ENCODE results near the gene NFASC.

NFASC gene

DNA sequence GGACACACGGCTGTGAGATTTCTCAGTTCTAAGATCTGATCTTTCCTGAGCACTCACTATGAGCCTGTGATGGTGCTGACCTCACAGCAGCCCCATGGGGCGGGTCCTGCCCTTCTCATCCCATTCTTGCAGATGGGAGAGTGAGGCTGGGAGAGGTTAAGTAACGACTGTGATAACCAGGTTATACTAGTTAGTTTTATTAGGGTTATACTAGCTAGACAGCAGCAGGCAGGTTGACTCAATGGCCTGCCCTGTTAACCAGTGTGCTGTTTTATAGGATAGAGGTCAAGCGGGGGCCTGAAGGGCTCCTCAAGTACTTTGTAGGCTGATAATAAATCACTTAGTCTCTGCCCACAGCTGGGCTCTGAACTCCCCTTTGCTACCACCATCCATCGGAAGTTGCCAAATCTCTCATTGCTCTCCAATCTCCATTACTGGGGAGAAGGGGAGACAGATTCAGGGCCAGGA lies 177.1 kb downstream of the NFASC start:
- peaks cover 26 to 27% of the 10 kb centered on the region in 2 donors for H3K27me3 ChIP-seq (ENCODE audit: control insufficient read depth in 1 of 2, insufficient read depth in 2 of 2, low read length in 2 of 2)
- H3K9ac ChIP-seq (ENCODE audit: low read length in 2 of 2), result no peak overlapping the region
- peaks cover 7% of the 10 kb centered on the region for H3K4me1 ChIP-seq (ENCODE audit: control insufficient read depth, insufficient read depth, low read length)
- no peak overlapping the region for H3K27ac ChIP-seq (ENCODE audit: low read length)
- no peaks in the 10 kb centered on the region for H3K9me3 ChIP-seq (ENCODE audit: control insufficient read depth in 2 of 2, low read length in 2 of 2)
- H3K36me3 ChIP-seq (ENCODE audit: control insufficient read depth in 2 of 2, insufficient read depth in 2 of 2, low read length in 2 of 2), result no peaks in the 10 kb centered on the region
- no peak overlapping the region for H3K4me3 ChIP-seq (ENCODE audit: low read length in 2 of 2)

DNA sequence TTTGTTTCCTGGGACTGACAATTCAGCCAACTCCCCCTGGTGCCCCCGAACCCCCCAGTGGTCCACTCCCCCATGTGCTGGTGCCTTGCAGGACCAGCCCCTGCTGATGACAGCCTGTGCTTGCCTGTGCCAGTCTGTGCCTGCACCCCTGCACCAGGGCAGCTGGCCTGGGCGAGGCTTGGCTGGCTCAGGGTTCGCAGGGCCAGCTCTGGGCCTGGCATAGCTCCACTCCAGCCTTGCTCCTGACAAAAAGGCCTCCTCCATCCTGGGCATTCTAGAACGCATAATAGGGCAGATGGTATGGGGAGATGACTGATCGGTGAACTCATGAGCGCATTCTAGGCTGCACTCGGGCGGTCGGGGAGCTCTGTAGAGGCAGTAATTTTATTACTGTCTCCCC lies 177.7 kb downstream of the NFASC start:
- Histone ChIP-seq H3K36me3 (ENCODE audit: control insufficient read depth in 2 of 2, insufficient read depth in 2 of 2, low read length in 2 of 2) (no peaks in the 10 kb centered on the region), H3K4me1 (ENCODE audit: control insufficient read depth, insufficient read depth, low read length) (peaks cover 3% of the 10 kb centered on the region), H3K27ac (ENCODE audit: low read length) (no peak overlapping the region), H3K9ac (ENCODE audit: low read length in 2 of 2) (no peak overlapping the region), H3K4me3 (ENCODE audit: low read length in 2 of 2) (no peak overlapping the region), H3K27me3 (ENCODE audit: control insufficient read depth in 1 of 2, insufficient read depth in 2 of 2, low read length in 2 of 2) (peaks cover 26 to 27% of the 10 kb centered on the region in 2 donors), H3K9me3 (ENCODE audit: control insufficient read depth in 2 of 2, low read length in 2 of 2) (no peaks in the 10 kb centered on the region)

DNA sequence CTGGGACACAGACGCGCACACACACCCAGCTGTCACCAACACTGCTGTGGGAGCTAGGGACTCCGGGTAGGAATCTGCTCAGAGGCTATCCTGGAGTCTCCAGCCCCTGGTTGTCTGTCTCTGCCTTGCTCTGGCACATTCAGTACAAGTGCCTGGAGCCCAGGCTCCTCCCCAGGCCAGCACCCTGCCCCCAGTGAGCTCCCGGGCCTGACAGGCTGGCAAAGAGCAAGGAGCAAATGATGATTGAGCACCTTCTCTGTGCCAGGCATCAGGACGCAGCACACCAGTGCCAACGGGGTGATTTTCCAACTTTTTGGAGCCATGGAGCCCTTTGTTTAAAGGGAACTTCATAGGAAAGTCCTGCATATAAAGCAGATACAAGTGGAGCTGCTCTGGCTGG lies 178.8 kb downstream of the NFASC start:
- Histone ChIP-seq H3K27ac (ENCODE audit: low read length) (no peak overlapping the region), H3K4me3 (ENCODE audit: low read length in 2 of 2) (no peak overlapping the region), H3K4me1 (ENCODE audit: control insufficient read depth, insufficient read depth, low read length) (peaks cover 2% of the 10 kb centered on the region), H3K9me3 (ENCODE audit: control insufficient read depth in 2 of 2, low read length in 2 of 2) (no peaks in the 10 kb centered on the region), H3K9ac (ENCODE audit: low read length in 2 of 2) (no peak overlapping the region), H3K27me3 (ENCODE audit: control insufficient read depth in 1 of 2, insufficient read depth in 2 of 2, low read length in 2 of 2) (peaks cover 18 to 25% of the 10 kb centered on the region in 2 donors), H3K36me3 (ENCODE audit: control insufficient read depth in 2 of 2, insufficient read depth in 2 of 2, low read length in 2 of 2) (no peaks in the 10 kb centered on the region)

DNA sequence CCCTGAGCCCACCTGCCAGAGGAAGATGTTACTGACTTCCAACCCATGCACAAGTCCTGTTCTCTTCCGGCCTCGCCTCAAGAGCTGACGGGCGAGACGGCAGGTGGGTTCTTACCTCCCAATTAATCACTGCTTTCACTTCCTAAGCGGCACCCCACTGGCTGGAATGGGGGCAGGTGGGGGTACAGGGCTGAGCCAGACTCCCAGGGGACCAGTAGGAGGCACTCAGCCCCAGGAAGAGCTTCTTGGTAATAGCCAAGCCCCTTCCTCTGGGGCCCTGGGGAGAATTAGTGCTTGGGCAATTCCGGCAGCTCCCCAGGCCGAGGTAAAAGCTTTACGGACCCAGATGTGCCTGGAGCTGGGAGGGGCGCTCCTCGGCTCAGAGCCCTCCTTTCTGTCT lies 182.0 kb downstream of the NFASC start:
- Histone ChIP-seq H3K9ac (ENCODE audit: low read length in 2 of 2) (no peak overlapping the region), H3K4me3 (ENCODE audit: low read length in 2 of 2) (no peak overlapping the region), H3K9me3 (ENCODE audit: control insufficient read depth in 2 of 2, low read length in 2 of 2) (no peaks in the 10 kb centered on the region), H3K27me3 (ENCODE audit: control insufficient read depth in 1 of 2, insufficient read depth in 2 of 2, low read length in 2 of 2) (peaks cover 3% of the 10 kb centered on the region in 2 donors), H3K4me1 (ENCODE audit: control insufficient read depth, insufficient read depth, low read length) (no peaks in the 10 kb centered on the region), H3K27ac (ENCODE audit: low read length) (no peak overlapping the region), H3K36me3 (ENCODE audit: control insufficient read depth in 2 of 2, insufficient read depth in 2 of 2, low read length in 2 of 2) (no peaks in the 10 kb centered on the region)

DNA sequence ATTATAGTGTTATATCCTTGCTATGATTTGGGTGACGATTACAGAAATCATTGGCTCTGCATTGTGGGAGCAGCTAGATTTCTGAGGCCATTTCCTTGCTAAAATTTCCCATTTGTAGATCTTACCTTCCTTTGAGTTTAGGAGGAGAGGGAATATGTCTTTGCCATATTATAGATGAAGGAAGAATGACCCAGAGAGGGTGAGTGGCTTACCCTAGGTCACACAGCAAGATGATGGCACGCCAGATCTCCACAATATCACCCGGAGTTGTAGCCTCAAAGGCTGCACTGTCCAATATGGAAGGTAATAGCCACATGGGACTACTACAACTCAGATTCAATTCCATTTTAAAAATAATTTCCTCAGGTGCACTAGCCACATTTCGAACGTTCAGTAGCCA lies 182.6 kb downstream of the NFASC start:
- Histone ChIP-seq H3K4me1 (ENCODE audit: control insufficient read depth, insufficient read depth, low read length) (no peaks in the 10 kb centered on the region), H3K27me3 (ENCODE audit: control insufficient read depth in 1 of 2, insufficient read depth in 2 of 2, low read length in 2 of 2) (peaks cover 2% of the 10 kb centered on the region in 2 donors), H3K4me3 (ENCODE audit: low read length in 2 of 2) (no peak overlapping the region)

DNA sequence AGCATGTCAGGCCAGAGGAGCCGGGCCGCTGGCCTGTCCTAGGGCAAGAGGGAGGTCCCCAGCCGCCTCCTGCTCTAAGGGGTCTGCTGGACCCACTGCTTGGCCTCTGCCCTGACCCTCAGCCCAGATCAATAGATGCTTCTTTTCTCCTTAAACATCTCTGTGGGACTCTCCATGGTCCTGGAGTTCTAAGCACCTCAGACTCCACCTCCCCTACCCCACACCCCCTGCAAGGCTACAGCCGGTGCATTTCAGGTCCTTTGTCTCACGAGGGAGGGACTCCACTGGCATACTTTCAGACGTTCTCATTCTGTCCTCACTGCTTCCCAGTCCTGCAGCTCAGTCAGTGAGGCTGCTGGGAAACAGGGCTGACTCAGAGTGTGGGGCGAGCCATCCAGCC lies 183.4 kb downstream of the NFASC start:
- Histone ChIP-seq H3K4me3 (ENCODE audit: low read length in 2 of 2) (no peak overlapping the region), H3K4me1 (ENCODE audit: control insufficient read depth, insufficient read depth, low read length) (no peaks in the 10 kb centered on the region), H3K36me3 (ENCODE audit: control insufficient read depth in 2 of 2, insufficient read depth in 2 of 2, low read length in 2 of 2) (no peaks in the 10 kb centered on the region), H3K27ac (ENCODE audit: low read length) (no peak overlapping the region), H3K27me3 (ENCODE audit: control insufficient read depth in 1 of 2, insufficient read depth in 2 of 2, low read length in 2 of 2) (peaks cover 0 to 2% of the 10 kb centered on the region in 2 donors), H3K9me3 (ENCODE audit: control insufficient read depth in 2 of 2, low read length in 2 of 2) (no peaks in the 10 kb centered on the region), H3K9ac (ENCODE audit: low read length in 2 of 2) (no peak overlapping the region)

More for the DNA sequence above, 182.6 kb downstream of the NFASC start:
- H3K36me3 ChIP-seq (ENCODE audit: control insufficient read depth in 2 of 2, insufficient read depth in 2 of 2, low read length in 2 of 2), result no peaks in the 10 kb centered on the region
- H3K27ac ChIP-seq (ENCODE audit: low read length), result no peak overlapping the region
- H3K9ac ChIP-seq (ENCODE audit: low read length in 2 of 2), result no peak overlapping the region
- no peaks in the 10 kb centered on the region for H3K9me3 ChIP-seq (ENCODE audit: control insufficient read depth in 2 of 2, low read length in 2 of 2)

DNA sequence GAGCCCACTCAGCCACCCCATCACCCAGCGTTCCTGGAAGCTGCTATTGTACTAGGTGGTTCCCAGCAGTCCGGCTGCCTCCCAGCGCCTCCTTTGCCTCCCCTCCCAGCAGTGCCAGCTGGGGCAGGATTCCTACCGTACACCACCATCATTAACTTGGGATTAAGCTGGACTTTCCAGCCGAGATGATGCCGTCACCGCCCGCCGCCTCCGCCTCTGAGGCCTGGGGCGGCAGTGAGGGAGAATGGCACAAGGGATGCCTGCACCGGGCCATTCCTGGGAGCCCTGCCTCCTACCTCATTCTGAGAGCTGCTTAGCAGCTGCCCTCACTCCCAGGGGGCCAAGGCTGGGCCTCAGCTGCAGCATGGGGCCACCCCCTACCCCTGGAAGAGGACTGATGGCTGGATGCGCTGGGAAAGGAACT lies 185.5 kb downstream of the NFASC start:
- Histone ChIP-seq H3K9me3 (ENCODE audit: control insufficient read depth in 2 of 2, low read length in 2 of 2) (no peaks in the 10 kb centered on the region), H3K27me3 (ENCODE audit: control insufficient read depth in 1 of 2, insufficient read depth in 2 of 2, low read length in 2 of 2) (peaks cover 0 to 2% of the 10 kb centered on the region in 2 donors), H3K4me1 (ENCODE audit: control insufficient read depth, insufficient read depth, low read length) (no peaks in the 10 kb centered on the region), H3K9ac (ENCODE audit: low read length in 2 of 2) (no peak overlapping the region), H3K36me3 (ENCODE audit: control insufficient read depth in 2 of 2, insufficient read depth in 2 of 2, low read length in 2 of 2) (no peaks in the 10 kb centered on the region), H3K4me3 (ENCODE audit: low read length in 2 of 2) (no peak overlapping the region), H3K27ac (ENCODE audit: low read length) (no peak overlapping the region)

DNA sequence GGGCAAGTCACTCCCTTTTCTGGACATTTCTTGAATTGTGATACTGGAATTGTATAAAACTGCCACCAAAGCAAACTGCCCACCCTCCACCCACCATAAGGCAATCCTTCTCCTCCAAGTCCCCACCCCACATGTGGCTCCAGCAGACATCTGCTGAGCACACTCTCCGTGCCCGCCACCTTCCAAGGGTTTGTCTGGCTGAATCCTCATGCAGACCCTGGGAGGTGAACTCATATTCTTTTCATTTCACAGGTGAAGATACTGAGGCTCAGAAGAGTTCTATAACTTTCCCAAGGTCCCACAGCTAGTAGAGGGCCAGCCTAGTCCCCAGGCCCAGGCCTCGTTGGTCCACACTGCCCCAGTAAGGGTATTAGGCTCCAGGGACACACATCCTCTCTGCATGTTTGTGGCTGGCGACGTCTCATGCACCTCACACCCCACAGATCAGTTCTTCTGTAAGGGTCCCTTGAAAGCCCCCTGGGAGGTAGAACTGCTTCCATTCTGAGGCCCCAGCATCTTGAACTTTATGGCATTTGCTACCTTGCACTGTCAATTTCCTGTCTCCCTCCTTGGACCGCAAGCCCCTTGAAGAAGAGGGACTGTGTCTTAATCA lies 186.4 kb downstream of the NFASC start:
- H3K4me3 ChIP-seq (ENCODE audit: low read length in 2 of 2), result no peak overlapping the region
- peaks cover 2% of the 10 kb centered on the region for H3K4me1 ChIP-seq (ENCODE audit: control insufficient read depth, insufficient read depth, low read length)
- no peak overlapping the region for H3K9ac ChIP-seq (ENCODE audit: low read length in 2 of 2)
- no peaks in the 10 kb centered on the region for H3K9me3 ChIP-seq (ENCODE audit: control insufficient read depth in 2 of 2, low read length in 2 of 2)
- no peak overlapping the region for H3K27ac ChIP-seq (ENCODE audit: low read length)
- peaks cover 0 to 2% of the 10 kb centered on the region in 2 donors for H3K27me3 ChIP-seq (ENCODE audit: control insufficient read depth in 1 of 2, insufficient read depth in 2 of 2, low read length in 2 of 2)
- no peaks in the 10 kb centered on the region for H3K36me3 ChIP-seq (ENCODE audit: control insufficient read depth in 2 of 2, insufficient read depth in 2 of 2, low read length in 2 of 2)

DNA sequence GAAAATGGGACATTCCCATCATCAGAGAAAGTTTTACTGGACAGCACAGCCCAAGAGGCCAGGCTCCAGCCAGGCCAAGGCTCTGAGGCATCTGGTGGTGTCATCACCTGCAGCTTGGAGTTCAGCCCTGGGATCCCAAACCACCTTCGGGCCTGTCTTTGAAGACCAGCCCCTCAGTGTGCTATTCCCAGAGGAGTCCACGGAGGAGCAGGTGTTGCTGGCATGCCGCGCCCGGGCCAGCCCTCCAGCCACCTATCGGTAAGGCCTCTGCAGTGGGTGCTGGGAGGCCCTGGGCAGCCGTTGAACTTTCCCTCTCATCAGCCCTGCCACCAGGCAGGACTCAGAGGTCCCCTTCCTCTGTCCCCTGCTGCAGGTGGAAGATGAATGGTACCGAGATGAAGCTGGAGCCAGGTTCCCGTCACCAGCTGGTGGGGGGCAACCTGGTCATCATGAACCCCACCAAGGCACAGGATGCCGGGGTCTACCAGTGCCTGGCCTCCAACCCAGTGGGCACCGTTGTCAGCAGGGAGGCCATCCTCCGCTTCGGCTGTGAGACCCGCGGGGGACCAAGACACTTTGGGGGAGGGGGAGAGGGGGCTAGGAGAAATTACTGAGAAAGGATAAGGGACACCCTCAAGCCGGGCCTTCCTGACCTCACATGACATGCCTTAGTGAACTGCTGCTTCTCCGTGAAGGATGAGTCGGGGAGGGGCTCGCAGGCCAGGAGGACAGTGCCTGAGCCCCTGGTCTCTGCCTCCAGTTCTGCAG lies 187.3 kb downstream of the NFASC start:
- Histone ChIP-seq H3K4me3 (ENCODE audit: low read length in 2 of 2) (no peak overlapping the region), H3K27me3 (ENCODE audit: control insufficient read depth in 1 of 2, insufficient read depth in 2 of 2, low read length in 2 of 2) (peaks cover 0 to 2% of the 10 kb centered on the region in 2 donors), H3K9ac (ENCODE audit: low read length in 2 of 2) (no peak overlapping the region), H3K4me1 (ENCODE audit: control insufficient read depth, insufficient read depth, low read length) (peaks cover 2% of the 10 kb centered on the region), H3K27ac (ENCODE audit: low read length) (no peak overlapping the region), H3K36me3 (ENCODE audit: control insufficient read depth in 2 of 2, insufficient read depth in 2 of 2, low read length in 2 of 2) (no peaks in the 10 kb centered on the region), H3K9me3 (ENCODE audit: control insufficient read depth in 2 of 2, low read length in 2 of 2) (no peaks in the 10 kb centered on the region)

DNA sequence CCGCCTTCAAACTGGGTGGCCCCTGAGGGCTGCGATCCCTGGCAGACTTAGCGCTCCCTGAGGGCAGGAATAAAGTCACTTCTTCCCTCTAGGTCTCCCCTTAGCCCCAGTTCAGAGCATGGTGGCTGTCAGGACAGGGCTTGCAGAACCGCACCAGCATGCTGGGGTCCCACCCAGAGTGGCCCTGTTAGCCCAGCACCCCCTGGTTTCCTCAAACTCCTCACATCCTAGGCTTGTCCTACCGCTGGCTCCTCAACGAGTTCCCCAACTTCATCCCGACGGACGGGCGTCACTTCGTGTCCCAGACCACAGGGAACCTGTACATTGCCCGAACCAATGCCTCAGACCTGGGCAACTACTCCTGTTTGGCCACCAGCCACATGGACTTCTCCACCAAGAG lies 188.2 kb downstream of the NFASC start:
- Histone ChIP-seq H3K9me3 (ENCODE audit: control insufficient read depth in 2 of 2, low read length in 2 of 2) (no peaks in the 10 kb centered on the region), H3K36me3 (ENCODE audit: control insufficient read depth in 2 of 2, insufficient read depth in 2 of 2, low read length in 2 of 2) (no peaks in the 10 kb centered on the region), H3K27ac (ENCODE audit: low read length) (no peak overlapping the region), H3K4me3 (ENCODE audit: low read length in 2 of 2) (no peak overlapping the region), H3K4me1 (ENCODE audit: control insufficient read depth, insufficient read depth, low read length) (peaks cover 2% of the 10 kb centered on the region), H3K9ac (ENCODE audit: low read length in 2 of 2) (no peak overlapping the region), H3K27me3 (ENCODE audit: control insufficient read depth in 1 of 2, insufficient read depth in 2 of 2, low read length in 2 of 2) (no peaks in the 10 kb centered on the region)

DNA sequence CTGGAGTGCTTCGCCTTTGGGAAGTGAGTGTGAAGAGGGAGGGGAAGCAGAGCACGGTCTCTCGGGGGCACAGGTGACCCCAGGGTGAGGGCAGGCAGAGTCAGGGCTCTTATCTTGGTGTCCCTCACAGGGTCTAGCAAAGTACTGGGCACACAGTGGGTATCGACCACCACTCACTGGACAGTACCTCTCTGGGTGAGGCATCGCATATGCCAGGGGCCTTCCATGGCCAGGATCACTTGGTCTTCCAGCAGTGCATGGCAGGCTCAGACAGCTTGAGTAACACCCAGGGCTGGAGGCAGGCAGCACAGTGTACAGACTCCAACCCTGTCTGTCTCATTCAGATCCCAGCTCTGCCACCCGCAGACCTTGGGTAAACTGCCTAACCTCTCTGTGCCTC lies 189.0 kb downstream of the NFASC start:
- H3K4me1 ChIP-seq (ENCODE audit: control insufficient read depth, insufficient read depth, low read length), result peaks cover 2% of the 10 kb centered on the region
- no peak overlapping the region for H3K9ac ChIP-seq (ENCODE audit: low read length in 2 of 2)
- H3K27me3 ChIP-seq (ENCODE audit: control insufficient read depth in 1 of 2, insufficient read depth in 2 of 2, low read length in 2 of 2), result no peaks in the 10 kb centered on the region
- no peak overlapping the region for H3K27ac ChIP-seq (ENCODE audit: low read length)
- no peaks in the 10 kb centered on the region for H3K36me3 ChIP-seq (ENCODE audit: control insufficient read depth in 2 of 2, insufficient read depth in 2 of 2, low read length in 2 of 2)
- no peaks in the 10 kb centered on the region for H3K9me3 ChIP-seq (ENCODE audit: control insufficient read depth in 2 of 2, low read length in 2 of 2)
- no peak overlapping the region for H3K4me3 ChIP-seq (ENCODE audit: low read length in 2 of 2)

Measured in stomach smooth muscle (tissue), 2 donors.